HT-29 (cell line): ENCODE data around the gene NAALADL2. TPM values are rescaled to one million over a fixed set of nuclear protein-coding genes. Genes with fewer than 3 reads are reported as not detected.

Experiments
- DNase-seq: peaks from one replicate; pipeline ENCODE4 v3.0.0-alpha.2; 2015; ENCODE audit warnings: low spot score
- total RNA-seq: library from RNA; depleted of rRNA; stranded (reverse); fragments of >200 nt; shearing (Covaris generic); gene quantifications from 2 replicates; pipeline ENCODE4 v1.2.3, GENCODE V29; 2014

Gene NAALADL2
- total RNA-seq, 1 experiment from 2014 or later: 9.4 TPM

DNA sequence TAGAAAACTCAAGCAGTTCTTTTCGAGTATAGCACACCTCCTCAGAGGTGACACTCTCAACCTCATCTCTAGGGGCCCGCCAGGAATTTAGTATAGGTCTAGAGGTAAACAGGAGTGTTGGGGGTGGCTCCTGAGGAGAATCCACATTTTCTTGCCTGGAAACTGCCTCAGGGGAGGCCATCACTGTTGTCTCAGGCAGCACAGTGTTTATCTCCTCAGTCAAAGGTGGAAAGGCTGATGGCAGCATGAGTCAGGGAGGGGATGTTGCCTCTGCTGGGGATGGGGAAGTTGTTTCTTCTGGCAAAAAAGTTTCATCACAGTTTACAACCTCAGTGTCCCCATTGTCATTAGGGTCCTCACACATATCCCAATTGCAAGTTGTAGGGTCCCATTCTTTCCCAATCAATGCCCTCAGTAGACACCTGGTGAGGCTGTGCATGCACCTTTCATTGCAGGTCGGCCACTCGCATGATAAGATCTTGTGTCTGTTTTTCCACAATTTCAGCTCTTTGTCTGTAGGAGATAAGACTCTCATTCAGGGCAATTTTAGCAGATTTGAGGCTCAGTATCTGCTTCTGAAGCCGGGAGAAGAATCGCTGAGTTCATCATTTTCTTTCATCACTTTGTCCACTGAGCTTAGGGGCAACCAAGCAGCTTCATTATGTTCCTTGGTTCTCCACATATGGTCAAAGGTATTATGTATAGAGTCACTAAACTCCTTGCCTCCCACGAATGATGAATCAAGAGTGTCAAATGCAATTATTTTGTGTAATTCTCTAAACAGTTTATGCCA lies 25.8 kb downstream of the NAALADL2 start:
- DNase-seq: no peak

DNA sequence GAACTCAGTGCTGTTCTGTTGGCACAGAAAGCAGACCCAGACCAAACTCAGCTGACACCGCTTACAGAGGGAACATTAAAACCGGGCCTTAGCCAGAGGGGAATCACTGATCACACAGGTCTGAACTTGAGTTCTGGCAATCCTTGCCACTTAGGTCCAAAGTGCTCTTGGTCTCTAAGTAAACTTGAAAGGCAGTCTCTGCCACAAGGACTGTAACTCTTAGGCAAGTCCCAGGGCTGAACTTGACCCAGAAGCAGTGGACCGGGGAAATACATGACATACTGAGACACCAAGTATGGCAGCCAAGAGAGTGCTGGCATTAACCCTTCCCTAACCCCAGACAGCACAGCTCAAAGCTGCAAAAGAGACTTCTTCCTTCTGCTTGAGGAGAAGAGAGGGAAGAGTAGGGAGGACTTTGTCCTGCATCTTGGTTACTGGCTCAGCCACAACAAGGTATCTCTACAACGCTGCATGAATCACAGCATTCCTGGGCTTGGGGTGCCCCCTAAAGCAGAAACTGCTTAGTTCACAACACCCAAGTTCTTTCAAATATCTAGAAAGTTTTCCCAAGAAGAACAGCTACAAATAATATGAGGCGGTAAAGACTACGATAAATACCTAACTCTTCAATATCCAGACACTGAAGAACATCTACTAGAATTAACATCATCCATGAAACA lies 32.5 kb downstream of the NAALADL2 start:
- DNase-seq: no peak

DNA sequence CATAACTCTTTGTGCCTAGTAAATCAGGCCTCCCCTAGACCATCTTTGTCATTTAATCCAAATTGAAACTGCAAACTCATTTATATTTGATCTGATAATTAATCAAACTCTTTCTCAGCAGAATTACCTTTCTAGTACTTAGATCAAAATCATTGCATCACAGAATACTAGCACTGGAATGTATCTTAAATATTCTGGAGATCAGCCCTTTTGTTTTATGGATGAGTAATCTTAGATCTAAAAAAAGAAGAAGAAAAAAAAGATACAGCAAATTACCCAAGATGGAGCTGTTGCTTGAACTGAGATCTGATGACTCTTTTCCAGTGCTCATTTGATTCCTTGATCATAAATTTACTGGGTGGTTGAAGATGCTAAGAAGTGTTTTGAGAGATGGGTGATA lies 47.9 kb downstream of the NAALADL2 start:
- DNase-seq: no peak

DNA sequence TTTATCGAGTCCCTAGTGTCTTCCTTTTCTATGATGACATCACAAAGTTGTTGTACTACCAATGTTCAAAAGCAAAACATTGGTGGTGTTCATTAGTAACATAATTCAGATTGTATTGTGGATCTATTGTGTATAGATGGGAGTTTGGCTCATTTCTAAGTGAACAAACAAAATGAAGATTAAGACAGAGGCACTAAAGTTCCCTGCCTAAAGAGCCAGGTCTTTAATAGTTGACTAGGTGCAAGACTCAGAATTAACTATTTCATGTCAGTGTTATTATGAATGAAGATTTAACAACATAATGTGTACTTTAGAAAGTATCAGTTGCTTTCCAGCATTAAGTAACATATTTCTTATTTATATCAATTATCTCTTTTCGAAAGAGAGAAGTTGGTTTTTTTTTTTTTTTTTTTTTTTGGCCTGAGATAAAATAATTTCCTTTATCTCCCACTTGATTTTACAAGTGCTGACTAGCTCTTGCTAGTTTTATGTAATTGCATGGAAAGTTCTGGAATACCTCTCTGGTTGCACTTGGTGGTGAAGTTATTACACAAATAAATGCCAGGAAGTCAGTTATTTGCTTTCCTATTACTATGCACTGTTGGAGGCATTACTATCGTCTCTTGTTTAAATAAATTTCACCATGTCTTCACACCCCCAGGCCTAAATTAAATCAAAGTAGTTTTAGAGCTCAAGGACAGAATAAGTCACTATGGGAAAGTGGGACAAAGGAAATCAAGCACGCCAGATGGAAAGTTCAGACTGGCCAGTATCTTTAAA lies 48.7 kb downstream of the NAALADL2 start:
- no peak for DNase-seq

DNA sequence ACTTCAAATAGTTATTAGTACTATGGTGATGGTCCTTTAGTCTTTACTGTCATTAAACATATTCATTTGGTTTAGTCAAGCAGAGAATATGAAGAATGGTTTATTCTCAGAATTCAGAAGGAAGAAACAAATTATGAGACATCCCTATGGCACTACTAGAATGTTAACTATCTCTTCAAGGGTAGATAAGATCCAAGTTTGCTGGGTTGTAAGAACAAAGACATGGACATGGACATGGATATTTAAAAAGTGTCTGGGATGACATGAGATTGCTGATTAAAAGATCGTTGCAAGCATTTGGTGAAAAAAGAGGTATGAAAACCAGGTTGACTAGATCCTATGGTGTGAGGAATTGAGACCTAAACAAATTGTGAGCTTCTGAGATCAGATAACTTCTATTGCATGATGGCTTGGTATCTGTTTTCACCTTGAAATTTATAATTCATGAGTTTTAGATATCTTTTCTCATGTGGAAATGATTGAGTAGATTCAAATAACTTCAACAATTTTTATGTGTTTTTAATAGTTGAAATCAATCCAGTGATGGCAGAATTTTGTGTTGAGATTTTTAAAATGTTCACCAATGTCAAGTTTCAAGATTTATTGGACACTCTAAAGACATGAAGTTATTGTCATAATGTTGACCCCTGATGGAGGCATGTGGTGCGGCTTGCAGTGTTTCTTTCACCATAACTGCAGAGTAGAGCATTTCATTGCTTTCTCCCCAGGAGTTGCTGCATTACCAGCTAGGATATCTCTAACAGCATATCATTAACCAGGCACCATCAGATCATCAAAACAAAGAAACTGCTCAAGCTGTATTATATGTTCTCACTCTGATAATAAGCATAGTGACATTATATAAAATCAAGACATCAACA lies 72.6 kb downstream of the NAALADL2 start:
- no peak for DNase-seq

DNA sequence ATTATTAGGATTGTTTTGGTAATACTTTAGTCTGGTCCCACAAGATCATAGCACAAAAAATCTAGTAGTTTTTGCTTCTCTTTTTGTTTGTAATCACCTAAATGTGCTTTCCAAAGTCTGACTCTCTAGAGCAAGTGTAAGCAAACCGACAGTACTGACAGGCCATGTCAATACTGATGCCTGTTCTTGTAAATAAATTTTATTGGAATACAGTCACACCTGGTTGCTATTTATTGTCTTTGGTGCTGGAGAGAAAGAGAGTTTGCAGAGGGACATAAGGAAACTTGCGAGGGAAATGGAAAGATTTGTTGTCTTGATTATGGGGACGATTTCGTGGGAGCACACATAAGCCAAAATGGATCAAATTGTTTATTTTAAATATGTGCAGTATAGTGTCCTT lies 77.5 kb downstream of the NAALADL2 start:
- DNase-seq: no peak

DNA sequence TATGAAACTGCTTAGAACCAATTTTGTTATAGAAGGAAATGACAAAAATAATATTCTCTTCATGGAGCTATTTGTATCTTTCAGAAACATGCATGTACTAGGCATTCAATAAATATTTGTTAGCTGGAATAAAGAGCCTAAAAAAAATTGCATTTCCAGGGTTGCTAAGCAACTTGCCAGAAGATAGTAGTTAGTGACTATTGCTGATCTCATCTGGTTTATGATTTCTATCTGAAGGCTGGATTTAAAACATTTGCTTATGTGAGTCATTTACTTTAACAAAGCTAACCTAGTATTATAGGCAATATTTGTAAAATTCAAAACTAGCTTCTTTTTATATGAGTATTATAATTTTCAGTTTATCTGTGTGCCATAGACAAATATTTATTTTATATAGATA lies 78.3 kb downstream of the NAALADL2 start:
- DNase-seq: no peak

DNA sequence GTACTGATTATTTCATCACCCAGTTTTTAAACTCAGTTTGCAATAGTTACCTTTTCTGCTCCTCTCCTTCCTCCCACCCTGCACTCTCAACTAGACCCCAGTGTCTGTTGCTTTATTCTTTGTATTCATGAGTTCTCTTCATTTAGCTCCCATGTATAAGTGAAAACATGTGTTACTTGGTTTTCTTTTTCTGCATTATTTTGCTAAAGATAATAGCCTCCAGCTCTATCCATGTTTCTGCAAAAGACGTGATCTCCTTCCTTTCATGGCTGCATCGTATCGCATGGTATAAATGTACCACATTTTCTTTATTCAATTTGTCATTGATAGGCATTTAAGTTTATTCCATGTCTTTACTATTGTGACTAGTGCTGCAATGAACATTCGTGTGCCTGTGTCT lies 79.0 kb downstream of the NAALADL2 start:
- DNase-seq: no peak

DNA sequence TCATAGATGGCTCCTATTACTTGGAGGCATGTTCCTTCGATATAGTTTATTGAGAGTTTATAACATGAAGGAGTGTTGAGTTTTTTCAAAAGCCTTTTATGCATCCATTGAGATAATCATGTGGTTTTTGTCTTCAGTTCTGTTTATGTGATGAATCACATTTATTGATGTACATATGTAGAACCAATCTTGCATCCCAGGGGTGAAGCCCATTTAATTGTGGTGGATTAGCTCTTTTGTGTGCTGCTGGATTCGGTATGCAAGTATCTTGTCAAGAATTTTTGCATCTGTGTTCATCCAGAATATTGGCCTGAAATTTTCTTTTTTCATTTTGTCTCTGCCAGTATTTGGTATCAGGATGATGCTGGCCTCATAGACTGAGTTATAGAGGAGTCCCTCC lies 81.0 kb downstream of the NAALADL2 start:
- no peak for DNase-seq

DNA sequence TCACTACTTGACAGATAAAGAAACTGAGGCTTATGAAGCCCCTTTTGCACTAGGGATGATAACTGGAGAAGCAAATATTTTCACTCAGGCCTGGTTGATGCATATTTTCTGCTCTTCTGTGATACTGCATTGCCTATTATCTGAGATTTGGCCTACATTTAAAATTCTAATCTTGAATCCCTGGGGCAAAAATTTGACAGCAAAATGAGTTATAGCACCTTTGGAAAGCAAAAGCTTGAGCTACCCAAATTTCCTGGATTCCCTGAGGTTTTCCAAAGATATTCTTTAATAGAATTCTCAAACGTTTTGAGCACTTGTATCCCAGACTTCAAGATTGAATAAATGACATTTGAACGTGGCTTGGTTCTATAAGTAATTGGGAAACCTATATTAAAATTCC lies 86.1 kb downstream of the NAALADL2 start:
- no peak for DNase-seq

DNA sequence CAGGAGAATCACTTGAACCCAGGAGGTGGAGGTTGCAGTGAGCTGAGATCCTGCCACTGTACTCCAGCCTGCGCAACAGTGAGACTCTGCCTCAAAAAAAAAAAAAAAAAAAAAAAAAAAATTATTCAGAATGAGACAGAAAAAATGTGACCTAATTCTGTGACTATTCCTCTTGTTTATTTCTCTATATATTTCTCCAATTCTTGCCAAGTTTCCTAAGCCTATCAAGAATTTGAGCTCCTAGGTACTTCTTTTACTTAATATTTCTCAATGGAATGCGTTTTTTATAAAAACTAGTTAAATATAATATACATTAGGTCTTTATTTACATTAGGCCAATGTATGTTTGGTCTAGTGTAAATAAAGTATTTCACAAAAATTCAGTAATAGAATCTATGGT lies 86.8 kb downstream of the NAALADL2 start:
- DNase-seq: no peak

DNA sequence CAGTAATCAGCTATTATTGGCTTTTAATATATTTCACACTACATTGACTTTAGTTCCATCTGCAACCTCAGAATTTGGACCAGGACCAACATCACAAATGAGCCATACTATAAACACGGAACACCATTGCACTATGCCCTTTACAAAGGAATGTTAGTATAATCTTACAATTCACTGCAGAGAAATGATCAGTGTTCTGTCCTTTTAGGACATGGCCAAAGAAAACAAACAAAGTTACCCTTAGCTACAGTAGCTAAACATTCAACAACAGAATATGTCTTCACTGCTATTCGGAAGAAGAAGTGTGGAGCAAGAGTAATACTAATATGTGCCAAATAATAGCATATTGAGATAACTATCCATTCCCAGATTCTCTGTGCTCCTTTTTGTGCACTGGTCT lies 90.4 kb downstream of the NAALADL2 start:
- DNase-seq: peak; percentile 18

DNA sequence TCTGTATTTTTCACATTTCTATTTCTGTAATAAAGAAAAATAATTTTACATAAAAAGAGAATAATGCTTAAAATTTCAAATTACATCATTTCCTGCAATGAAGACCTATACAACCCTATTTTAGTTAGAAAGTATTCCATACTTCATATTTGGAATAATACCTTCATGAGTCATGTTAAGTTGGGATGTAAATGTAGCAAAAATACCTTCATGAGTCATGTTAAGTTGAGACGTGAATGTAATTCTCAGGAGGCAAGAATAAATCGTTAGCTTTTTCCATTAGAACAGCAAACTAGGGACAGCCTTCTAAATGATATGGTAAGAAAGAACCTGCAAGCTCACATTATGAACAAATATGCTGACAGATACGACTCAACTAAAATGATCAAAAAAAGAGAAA lies 91.9 kb downstream of the NAALADL2 start:
- no peak for DNase-seq

DNA sequence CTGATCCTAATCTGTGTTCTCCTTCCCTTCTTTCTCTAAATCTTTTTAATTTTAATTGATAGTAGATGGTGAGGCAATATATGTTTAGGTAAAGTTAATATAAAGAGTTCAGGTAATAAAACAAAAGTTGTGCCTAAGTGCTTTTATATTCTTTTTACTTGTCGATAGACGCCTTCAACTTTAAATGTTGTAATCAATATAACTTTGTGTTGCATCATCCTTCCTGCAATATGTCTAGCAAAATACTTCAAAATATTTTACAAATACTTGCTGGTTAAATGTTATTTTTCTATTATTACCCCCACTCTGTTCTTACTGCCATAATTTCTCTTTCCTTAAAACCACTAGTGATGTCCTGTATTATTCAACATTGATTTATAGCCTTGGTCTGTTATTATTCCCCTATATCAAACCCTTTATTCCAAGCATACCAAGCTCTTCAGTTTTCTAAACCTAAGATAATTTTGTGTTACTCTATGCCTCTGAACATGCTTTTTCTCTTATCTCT lies 92.4 kb downstream of the NAALADL2 start:
- DNase-seq: no peak

DNA sequence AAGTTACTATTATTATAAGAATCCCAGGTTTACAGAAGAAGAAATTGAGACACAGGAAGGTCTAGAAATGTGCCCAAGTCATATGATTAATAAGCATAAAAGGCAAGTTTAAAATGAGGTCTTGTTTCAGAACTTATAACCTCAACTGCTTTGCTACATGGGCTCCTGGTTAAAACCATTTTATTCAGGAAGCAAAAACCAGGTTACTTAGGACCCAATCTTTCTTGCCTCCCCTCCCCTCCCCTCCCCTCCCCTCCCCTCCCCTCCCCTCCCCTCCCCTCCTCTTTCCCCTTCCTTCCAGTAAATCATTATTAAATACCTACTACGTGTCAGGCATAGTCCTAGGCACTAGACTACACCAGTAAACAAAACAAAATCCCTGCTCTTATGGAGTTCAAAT lies 93.9 kb downstream of the NAALADL2 start:
- DNase-seq: no peak

DNA sequence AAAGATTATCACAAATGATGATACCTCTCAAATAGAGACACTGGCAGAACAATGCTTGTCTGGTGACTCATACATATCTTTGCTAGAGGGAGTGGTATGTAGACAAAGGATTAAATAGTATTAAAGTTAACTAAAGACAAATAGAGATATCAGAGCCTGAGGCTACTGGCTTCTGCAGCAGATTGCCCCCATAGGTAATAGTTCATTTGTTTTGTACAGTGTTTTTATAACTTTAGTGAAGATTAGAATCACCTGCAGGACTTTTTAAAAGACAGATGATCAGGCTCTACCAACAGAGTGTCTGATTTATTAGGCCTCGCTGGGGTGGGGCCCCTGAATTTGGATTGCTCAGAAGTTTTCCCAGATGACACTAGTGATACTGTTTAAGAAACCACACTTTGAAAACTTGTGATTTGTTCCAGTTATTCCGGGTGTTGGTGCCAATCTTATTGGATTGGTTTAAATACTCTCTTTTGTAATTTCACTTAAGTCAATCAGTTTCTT lies 96.4 kb downstream of the NAALADL2 start:
- DNase-seq: peak; percentile 36

DNA sequence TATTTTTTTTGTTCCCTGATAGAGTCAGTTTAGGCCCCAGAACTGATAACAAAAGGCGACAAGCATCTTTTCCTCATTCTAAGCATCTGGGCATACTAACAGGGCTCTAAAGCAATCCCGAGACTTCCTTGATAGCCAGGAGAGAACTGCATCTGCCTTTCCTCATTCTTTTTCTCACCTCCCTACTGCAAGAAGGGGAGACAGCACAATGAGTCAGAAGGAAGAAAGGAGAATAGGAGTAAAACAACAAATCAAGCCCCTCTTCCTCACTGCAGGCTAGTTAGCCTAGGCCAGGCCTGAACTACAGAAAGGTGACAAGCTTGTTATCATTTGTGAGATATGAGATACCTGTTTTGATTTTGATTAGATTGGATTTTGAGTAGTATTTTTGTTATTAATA lies 97.9 kb downstream of the NAALADL2 start:
- no peak for DNase-seq

DNA sequence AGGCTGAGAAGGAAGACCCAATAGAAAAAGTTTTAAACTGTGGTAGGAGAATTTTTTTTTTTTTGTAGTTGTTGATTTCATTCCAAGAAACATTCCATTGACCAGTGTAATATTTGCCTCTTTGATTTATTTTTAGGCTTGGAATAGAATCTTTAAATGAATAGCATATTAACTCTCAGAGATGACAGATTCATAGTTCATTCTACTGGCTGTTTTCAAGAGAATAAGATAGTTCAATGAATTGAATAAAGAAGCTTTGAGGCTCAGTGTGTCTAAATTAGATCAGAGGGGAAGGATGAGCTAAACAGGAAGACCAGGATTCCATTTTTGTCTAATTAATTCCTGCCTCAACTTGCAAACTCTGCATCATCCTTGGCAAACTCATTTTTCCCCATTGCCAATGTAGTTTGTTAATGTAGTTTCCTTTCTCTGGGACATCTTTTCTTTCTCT lies 98.4 kb downstream of the NAALADL2 start:
- DNase-seq: no peak

DNA sequence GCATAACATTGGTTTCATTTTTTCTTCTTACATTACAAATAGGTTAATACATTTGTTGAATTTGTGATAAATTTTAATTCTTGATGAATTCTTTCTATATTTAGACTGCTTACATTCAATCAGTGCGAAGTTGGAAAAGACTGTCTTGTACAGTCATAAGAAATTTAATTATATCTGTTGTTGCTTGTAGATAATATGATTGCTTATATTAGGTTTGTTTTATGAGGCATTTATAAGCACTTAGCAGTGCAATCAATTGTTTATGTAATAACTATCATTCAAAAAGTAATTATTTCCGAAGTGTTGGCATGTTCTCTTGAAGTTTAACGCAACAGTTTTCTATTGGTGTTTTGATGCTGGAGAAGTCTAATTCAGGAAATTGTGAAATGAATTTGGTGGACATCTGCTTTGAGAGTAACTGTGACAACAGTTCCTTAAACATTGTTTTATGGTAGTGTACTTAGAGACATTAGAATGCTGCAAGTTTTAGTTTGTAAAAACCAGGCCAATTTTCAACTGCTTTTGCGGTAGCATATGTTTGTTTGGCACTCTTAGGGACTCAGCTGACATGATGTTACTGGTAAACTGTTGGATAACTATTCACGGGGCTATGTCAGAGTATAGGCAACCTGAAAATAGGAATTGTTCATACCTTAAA lies 99.7 kb downstream of the NAALADL2 start:
- DNase-seq: no peak

DNA sequence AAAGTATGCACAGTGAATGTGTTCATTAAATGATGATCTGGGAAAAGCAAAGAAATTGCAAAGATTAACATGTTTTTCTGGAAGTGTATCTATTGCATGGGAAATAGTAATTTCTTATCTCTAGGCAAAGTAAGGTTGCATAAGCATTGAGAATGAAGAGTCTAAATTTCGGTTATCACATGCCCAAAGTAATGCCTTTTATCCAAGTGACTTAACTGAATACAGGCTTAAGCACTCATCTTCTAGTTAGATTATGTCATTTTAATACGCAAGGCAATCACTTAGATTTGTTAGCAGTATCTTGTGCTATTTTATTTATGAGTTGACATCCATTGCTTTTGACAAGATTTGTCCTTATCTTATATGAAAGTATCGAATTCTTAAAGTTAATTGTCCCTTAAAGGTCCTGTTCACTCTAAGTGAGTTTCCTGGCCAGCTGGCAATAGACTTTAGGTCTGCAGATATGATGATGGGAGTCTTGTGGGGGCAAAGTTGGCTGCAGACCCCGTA lies 100.5 kb downstream of the NAALADL2 start:
- no peak for DNase-seq
